IMR-90 (cell line): Measurements from ENCODE around the gene SRSF2. TPM values are rescaled to one million over a fixed set of nuclear protein-coding genes. Genes with fewer than 3 reads are reported as not detected.

Source experiments
- ATAC-seq: fragments of 200-7000 bp; cut with Tn5 transposase; 2 replicates; pipeline ENCODE4 v1.9.1; 2020; ENCODE audit warnings: low read depth, mild to moderate bottlenecking, moderate library complexity
- BruUV-seq: library from RNA; stranded (reverse); fragments of 400-500 nt; replicated peaks from 2 replicates; lab custom pipeline; 2021; lab: Mats Ljungman, UMichigan
- CTCF ChIA-PET: fragments of 300-600 bp; formaldehyde crosslinking; extraction: SDS; loops from one replicate; lab custom pipeline; 2021; ENCODE audit warnings: antibody characterized with exemption; lab: Yijun Ruan, JAX
- POLR2A ChIA-PET: fragments of 300-600 bp; sonication (Branson Sonifier 250); formaldehyde crosslinking; loops from one replicate; lab custom pipeline; 2022; ENCODE audit warnings: antibody characterized with exemption; ENCODE audit not compliant: unreplicated experiment; lab: Charles Lee
- DNase-seq: peaks from one replicate; pipeline ENCODE4 v3.0.0; 2013
- H2AFZ ChIP-seq: replicated peaks from 2 replicates; pipeline ENCODE3; 2013; ENCODE audit warnings: low read length, mild to moderate bottlenecking; ENCODE audit not compliant: poor library complexity
- H2AK5ac ChIP-seq: 2 replicates; pipeline ENCODE4 v1.6.1; 2013; ENCODE audit warnings: low read depth, low read length, inconsistent platforms
- H2AK9ac ChIP-seq: replicated peaks from 2 replicates; pipeline ENCODE3; 2013; ENCODE audit warnings: mild to moderate bottlenecking, low read depth, low read length, moderate library complexity; ENCODE audit not compliant: poor library complexity
- H2BK120ac ChIP-seq: 2 replicates; pipeline ENCODE4 v1.6.1; 2013; ENCODE audit warnings: low read depth, low read length, inconsistent platforms
- H2BK15ac ChIP-seq: 3 replicates; pipeline ENCODE4 v1.6.1; 2013; ENCODE audit warnings: low read depth, low read length, inconsistent platforms
- H2BK20ac ChIP-seq: 2 replicates; pipeline ENCODE4 v1.6.1; 2013; ENCODE audit warnings: low read depth, mild to moderate bottlenecking, inconsistent platforms, low read length, moderate library complexity
- H2BK5ac ChIP-seq: 2 replicates; pipeline ENCODE4 v1.6.1; 2013; ENCODE audit warnings: mild to moderate bottlenecking, low read depth, low read length, inconsistent platforms; ENCODE audit not compliant: poor library complexity, severe bottlenecking
- H3K14ac ChIP-seq: replicated peaks from 2 replicates; pipeline ENCODE4 v1.6.1; 2013; ENCODE audit warnings: low read depth, low read length, inconsistent platforms
- H3K18ac ChIP-seq: 2 replicates; pipeline ENCODE4 v1.6.1; 2013; ENCODE audit warnings: low read depth, low read length, control low read depth
- H3K23ac ChIP-seq: 2 replicates; pipeline ENCODE4 v1.6.1; 2013; ENCODE audit warnings: low read depth, low read length, inconsistent platforms
- H3K27ac ChIP-seq: 2 replicates; pipeline ENCODE4 v1.5.1; 2013; ENCODE audit warnings: mild to moderate bottlenecking, control low read depth, low read length; ENCODE audit not compliant: insufficient read depth
- H3K27me3 ChIP-seq: 2 replicates; pipeline ENCODE4 v1.6.1; 2013; ENCODE audit warnings: low read length; ENCODE audit not compliant: control insufficient read depth, insufficient read depth
- H3K36me3 ChIP-seq: 2 replicates; pipeline ENCODE4 v1.6.1; 2013; ENCODE audit warnings: low read length, mixed read lengths; ENCODE audit not compliant: control insufficient read depth, insufficient read depth
- H3K4ac ChIP-seq: 2 replicates; pipeline ENCODE4 v1.6.1; 2013; ENCODE audit warnings: low read depth, low read length, inconsistent platforms
- H3K4me1 ChIP-seq: 2 replicates; pipeline ENCODE4 v1.6.1; 2013; ENCODE audit warnings: low read length, mixed read lengths; ENCODE audit not compliant: control insufficient read depth, insufficient read depth
- H3K4me2 ChIP-seq: 2 replicates; pipeline ENCODE4 v1.6.1; 2013; ENCODE audit warnings: low read depth, mild to moderate bottlenecking, control low read depth, low read length, moderate library complexity
- H3K4me3 ChIP-seq: 2 replicates; pipeline ENCODE4 v1.5.1; 2013; ENCODE audit warnings: low read depth, mild to moderate bottlenecking, control low read depth, low read length, moderate library complexity; ENCODE audit not compliant: insufficient read depth
- H3K56ac ChIP-seq: 2 replicates; pipeline ENCODE4 v1.6.1; 2013; ENCODE audit warnings: low read length, inconsistent platforms; ENCODE audit not compliant: insufficient read depth; ENCODE audit errors: extremely low read depth
- H3K79me1 ChIP-seq, 2 experiments: 2 replicates each; pipeline ENCODE4 v1.6.1; 2013; ENCODE audit warnings: low read length in 2 of 2, inconsistent platforms in 1 of 2, low read depth in 1 of 2
- H3K9ac ChIP-seq: 2 replicates; pipeline ENCODE4 v1.6.1; 2013; ENCODE audit warnings: low read depth, low read length, control low read depth
- H3K9me1 ChIP-seq: 2 replicates; pipeline ENCODE4 v1.6.1; 2013; ENCODE audit warnings: low read length, inconsistent platforms; ENCODE audit not compliant: insufficient read depth
- H3K9me3 ChIP-seq: 2 replicates; pipeline ENCODE4 v1.6.1; 2013; ENCODE audit warnings: low read length; ENCODE audit not compliant: control insufficient read depth, insufficient read depth
- H4K20me1 ChIP-seq: 2 replicates; pipeline ENCODE4 v1.6.1; 2013; ENCODE audit warnings: low read length, inconsistent platforms; ENCODE audit not compliant: insufficient read depth
- H4K5ac ChIP-seq: 2 replicates; pipeline ENCODE4 v1.6.1; 2013; ENCODE audit warnings: mild to moderate bottlenecking, low read depth, low read length, control low read depth
- H4K8ac ChIP-seq, 2 experiments: 2 replicates each; pipeline ENCODE4 v1.6.1; 2013; ENCODE audit warnings: low read depth in 2 of 2, low read length in 2 of 2, control low read depth in 1 of 2, inconsistent platforms in 1 of 2
- H4K91ac ChIP-seq: 2 replicates; pipeline ENCODE4 v1.6.1; 2013; ENCODE audit warnings: low read depth, low read length, inconsistent platforms; ENCODE audit not compliant: insufficient read depth
- NFE2L2 ChIP-seq: fragments of 150-350 bp; IDR thresholded peaks from 2 replicates; pipeline ENCODE4 v1.6.1; 2016; ENCODE audit warnings: low read depth, mild to moderate bottlenecking, low read length
- POLR2A ChIP-seq: IDR thresholded peaks from 2 replicates; pipeline ENCODE4 v1.6.1; 2012; ENCODE audit warnings: mild to moderate bottlenecking, low read depth, low read length
- WGBS, 2 experiments: methylation state at CpG; one replicate each; pipeline versions ENCODE4 v1.1.5 to v1.1.7; 2013; ENCODE audit warnings: missing lambda C conversion rate in 2 of 2; ENCODE audit not compliant: insufficient read length in 1 of 2; ENCODE audit errors: extremely low coverage in 2 of 2; 5-methylcytosine and 5-hydroxymethylcytosine counted together
- dilution Hi-C: fragments of 300-500 bp; cut with HindIII; formaldehyde crosslinking; loops from one replicate; pipeline ENCODE4 v1.14.3; 2018; ENCODE audit warnings: low sequenced_read_pairs; ENCODE audit not compliant: unreplicated experiment
- in situ Hi-C: fragments of 300-500 bp; cut with MboI; formaldehyde crosslinking; loops from 3 replicates; pipeline ENCODE4 v1.14.3; 2019; ENCODE audit warnings: low sequenced_read_pairs, inconsistent platforms, mixed read lengths
- intact Hi-C: fragments of 100-400 bp; cut with micrococcal nuclease; formaldehyde crosslinking; loops from 2 replicates; pipeline ENCODE4 v1.10.0; 2022
- polyA plus RNA-seq, 3 experiments: library from polyadenylated mRNA; depleted of rRNA; stranded (reverse); fragments of >200 nt; gene quantifications; 2 replicates each; pipeline ENCODE4 v1.2.3, GENCODE V29; 2012; ENCODE audit warnings: low replicate concordance in 1 of 3
- total RNA-seq: library from RNA; depleted of rRNA; stranded (reverse); fragments of >200 nt; gene quantifications from 2 replicates; pipeline ENCODE4 v1.2.3, GENCODE V29; 2012

SRSF2 gene
- total and polyA plus RNA-seq, 2 of the 4 experiments (the other 2 are of a cell fraction) = 98.0 to 296 TPM

DNA sequence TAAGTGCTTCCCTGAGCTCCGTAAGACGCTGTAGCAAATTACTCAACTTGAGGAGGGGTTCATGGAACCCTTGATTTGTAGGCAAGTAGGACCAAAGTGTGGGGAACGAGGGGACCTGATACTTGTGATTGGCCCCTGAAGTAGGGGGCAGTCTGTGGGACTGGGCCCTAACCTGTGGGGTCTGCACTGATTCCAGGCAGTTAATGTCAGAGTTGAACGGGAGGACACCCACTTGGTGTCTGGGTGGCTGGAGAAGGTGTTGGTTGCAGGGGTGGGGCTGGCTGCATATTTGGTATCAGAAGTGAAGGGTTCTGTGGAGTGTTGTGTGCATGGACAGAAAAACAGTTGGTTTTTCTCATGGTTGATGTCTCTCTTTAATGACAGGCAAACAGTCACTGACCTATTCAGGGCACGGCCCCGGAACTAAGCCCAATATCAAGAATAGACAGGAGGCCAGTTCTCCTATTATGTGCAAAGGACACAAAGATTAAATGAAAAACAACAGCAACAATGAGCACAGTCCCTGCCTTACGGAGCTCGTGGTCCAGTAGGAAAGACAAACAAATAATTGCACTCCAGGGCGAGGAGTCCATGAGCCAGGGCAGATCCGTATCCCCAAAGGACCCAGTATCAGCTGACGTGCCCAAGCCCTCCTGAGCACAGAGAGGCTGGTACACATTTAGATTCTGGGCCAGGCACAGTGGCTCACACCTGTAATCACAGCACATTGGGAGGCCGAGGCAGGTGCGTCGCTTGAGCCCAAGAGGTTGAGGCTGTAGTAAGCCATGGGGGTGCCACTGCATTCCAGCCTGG is 45.5 kb downstream of the SRSF2 start:
- Histone ChIP-seq H3K14ac (no peak overlapping the region), H3K9ac (no peak overlapping the region), H3K23ac (no peak overlapping the region), H3K79me1 (peaks cover 34 to 85% of the 10 kb centered on the region in 2 experiments), H2BK120ac (no peak overlapping the region), H4K5ac (no peak overlapping the region), H3K18ac (no peak overlapping the region), H2AFZ (no peak overlapping the region), H2AK5ac (peak overlapping the region; percentile 23; the same call in 1 of the 2 replicates), H3K4ac (no peak overlapping the region), H3K27me3 (no peaks in the 10 kb centered on the region), H2AK9ac (no peak overlapping the region), H4K91ac (no peak overlapping the region), H4K8ac (no peak overlapping the region), H3K9me3 (no peaks in the 10 kb centered on the region), H3K36me3 (peaks cover 23% of the 10 kb centered on the region), H3K4me1 (peaks cover 29% of the 10 kb centered on the region), H4K20me1 (peaks cover 57% of the 10 kb centered on the region), H3K9me1 (peaks cover 39% of the 10 kb centered on the region), H2BK20ac (no peak overlapping the region), H3K4me2 (no peak overlapping the region), H3K27ac (no peak overlapping the region), H3K4me3 (no peak overlapping the region), H2BK15ac (no peak overlapping the region), H3K56ac (no peak overlapping the region), H2BK5ac (no peak overlapping the region)
- in situ Hi-C loops = no loop called here
- WGBS, 2 experiments = 84% methylated on average over 6 of the region's 14 CpGs; no CpG with 5 or more reads in 1 of the 2 experiments
- dilution Hi-C loops = no loop called here
- TF ChIP-seq NFE2L2 (no peak), POLR2A (no peak)
- CTCF ChIA-PET = no interaction called here
- DNase-seq (no peak), ATAC-seq (no peak)
- intact Hi-C loops = no loop called here
- BruUV-seq = no TSS peak
- POLR2A ChIA-PET = no interaction called here
